Upper lobe of left lung (tissue), 4 donors: Measurements from ENCODE around the gene RERE.
"Not testable (repeated sequence)": the region's sequence is repeated elsewhere in the genome, so short reads cannot be mapped to it uniquely, and the experiment has no call there.

Experiments
- EP300 ChIP-seq, 4 donors: sonication (generic); formaldehyde crosslinking; IDR thresholded peaks; one replicate each; pipeline ENCODE4 v1.5.1; 2017; ENCODE audit warnings: antibody characterized with exemption in 4 of 4, control low read depth in 2 of 4
- POLR2A ChIP-seq, 4 donors: fragments of 450-650 bp; IDR thresholded peaks; one replicate each; pipeline ENCODE4 v1.5.1; 2016 to 2017; ENCODE audit warnings: antibody characterized with exemption in 4 of 4, mild to moderate bottlenecking in 2 of 4
- POLR2AphosphoS5 ChIP-seq, 2 donors: sonication (generic); formaldehyde crosslinking; IDR thresholded peaks; one replicate each; pipeline ENCODE4 v1.5.1; 2017; ENCODE audit warnings: antibody characterized with exemption in 2 of 2
- TF ChIP-seq, protein P1 (sequence below), 6 experiments: fragments of 450-650 bp in 4 of 6; fragments of 200-600 bp in 2 of 6; sonication (generic) in 2 of 6; IDR thresholded peaks; one replicate each; pipeline ENCODE4 v1.5.1; 2016 to 2019; ENCODE audit warnings: antibody characterized with exemption in 6 of 6

DNA sequence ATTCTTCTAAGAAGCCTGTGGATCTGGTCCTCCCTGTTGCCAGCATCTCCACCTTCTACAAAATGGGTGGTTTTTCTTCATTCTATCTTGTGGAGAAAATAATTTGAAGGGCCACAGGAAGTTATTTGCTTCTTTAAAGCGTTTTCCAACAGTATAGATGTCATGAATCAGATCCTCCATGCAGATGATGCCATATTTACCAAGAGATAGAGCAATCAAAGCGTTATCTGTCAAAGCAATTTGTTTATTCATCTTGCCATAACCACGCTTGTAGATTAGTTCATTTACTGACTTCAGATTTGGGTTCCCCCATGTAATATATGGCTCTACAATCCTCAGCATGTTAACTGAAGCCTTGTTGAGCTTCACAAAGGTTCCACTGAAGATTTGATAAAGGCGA is 31.2 kb downstream of the RERE start:
- TF ChIP-seq, protein P1, sequence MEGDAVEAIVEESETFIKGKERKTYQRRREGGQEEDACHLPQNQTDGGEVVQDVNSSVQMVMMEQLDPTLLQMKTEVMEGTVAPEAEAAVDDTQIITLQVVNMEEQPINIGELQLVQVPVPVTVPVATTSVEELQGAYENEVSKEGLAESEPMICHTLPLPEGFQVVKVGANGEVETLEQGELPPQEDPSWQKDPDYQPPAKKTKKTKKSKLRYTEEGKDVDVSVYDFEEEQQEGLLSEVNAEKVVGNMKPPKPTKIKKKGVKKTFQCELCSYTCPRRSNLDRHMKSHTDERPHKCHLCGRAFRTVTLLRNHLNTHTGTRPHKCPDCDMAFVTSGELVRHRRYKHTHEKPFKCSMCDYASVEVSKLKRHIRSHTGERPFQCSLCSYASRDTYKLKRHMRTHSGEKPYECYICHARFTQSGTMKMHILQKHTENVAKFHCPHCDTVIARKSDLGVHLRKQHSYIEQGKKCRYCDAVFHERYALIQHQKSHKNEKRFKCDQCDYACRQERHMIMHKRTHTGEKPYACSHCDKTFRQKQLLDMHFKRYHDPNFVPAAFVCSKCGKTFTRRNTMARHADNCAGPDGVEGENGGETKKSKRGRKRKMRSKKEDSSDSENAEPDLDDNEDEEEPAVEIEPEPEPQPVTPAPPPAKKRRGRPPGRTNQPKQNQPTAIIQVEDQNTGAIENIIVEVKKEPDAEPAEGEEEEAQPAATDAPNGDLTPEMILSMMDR (IDR thresholded peaks at IDR 0.05) = not testable (repeated sequence)
- not testable (repeated sequence) for TF ChIP-seq POLR2A, POLR2AphosphoS5, EP300 (IDR thresholded peaks at IDR 0.05)
